SK-N-MC (cell line): ENCODE results near the gene TEX44.

Experiments used
- EZH2 ChIP-seq: fragments of 200-600 bp; sonication (generic); IDR thresholded peaks from one replicate; pipeline ENCODE4 v1.6.1; 2017; ENCODE audit warnings: antibody characterized with exemption
- POLR2AphosphoS5 ChIP-seq: IDR thresholded peaks from 2 replicates; pipeline ENCODE4 v1.6.1; 2012; ENCODE audit warnings: mild to moderate bottlenecking, low read depth, low read length, borderline replicate concordance

- TF ChIP-seq EZH2 (no peak), POLR2AphosphoS5 (no peak)
Measured at GRCh38 chr2:231633241-231633976, 40.7 kb downstream of the TEX44 start.
